Ascending aorta (tissue), 2 donors: Measurements from ENCODE around the gene HNRNPK. TPM values are rescaled to one million over a fixed set of nuclear protein-coding genes. Genes with fewer than 3 reads are reported as not detected.
"Not testable (repeated sequence)": the region's sequence is repeated elsewhere in the genome, so short reads cannot be mapped to it uniquely, and the experiment has no call there.

Source experiments
- DNase-seq, 2 donors: peaks; one replicate each; pipeline ENCODE4 v3.0.0-alpha.2; 2019; ENCODE audit warnings: low spot score in 2 of 2
- H3K27ac ChIP-seq, 2 donors: fragments of 200-600 bp; sonication (generic); one replicate each; pipeline ENCODE4 v1.5.1; 2016 to 2017; ENCODE audit warnings: mild to moderate bottlenecking in 1 of 2
- H3K27me3 ChIP-seq: fragments of 200-600 bp; sonication (generic); one replicate; pipeline ENCODE4 v1.5.1; 2017
- H3K36me3 ChIP-seq, 2 donors: fragments of 200-600 bp; sonication (generic); one replicate each; pipeline ENCODE4 v1.5.1; 2016
- H3K4me1 ChIP-seq, 2 donors: fragments of 200-600 bp; sonication (generic); one replicate each; pipeline ENCODE4 v1.5.1; 2016 to 2017; ENCODE audit warnings: mild to moderate bottlenecking in 1 of 2
- H3K4me3 ChIP-seq, 2 donors: fragments of 200-600 bp; sonication (generic); one replicate each; pipeline ENCODE4 v1.5.1; 2016 to 2017; ENCODE audit warnings: mild to moderate bottlenecking in 1 of 2
- H3K9me3 ChIP-seq, 2 donors: fragments of 200-600 bp; sonication (generic); one replicate each; pipeline ENCODE4 v1.5.1; 2016
- intact Hi-C: fragments of 100-400 bp; cut with DNase I; formaldehyde crosslinking; loops from one replicate; pipeline ENCODE4 v1.15.1; 2023
- total RNA-seq: library from RNA; depleted of rRNA; stranded (reverse); fragments of >200 nt; gene quantifications from one replicate; pipeline ENCODE4 v1.1.0, GENCODE V29; 2016
- TF ChIP-seq, protein P1 (sequence below), 3 experiments: fragments of 200-600 bp in 2 of 3; fragments of 450-650 bp in 1 of 3; sonication (generic) in 2 of 3; IDR thresholded peaks; one replicate each; pipeline ENCODE4 v1.5.1; 2016 to 2019; ENCODE audit warnings: antibody characterized with exemption in 3 of 3, mild to moderate bottlenecking in 1 of 3, moderate library complexity in 1 of 3

HNRNPK gene
- total RNA-seq, 1 donor from 2014 or later: 272 TPM

DNA sequence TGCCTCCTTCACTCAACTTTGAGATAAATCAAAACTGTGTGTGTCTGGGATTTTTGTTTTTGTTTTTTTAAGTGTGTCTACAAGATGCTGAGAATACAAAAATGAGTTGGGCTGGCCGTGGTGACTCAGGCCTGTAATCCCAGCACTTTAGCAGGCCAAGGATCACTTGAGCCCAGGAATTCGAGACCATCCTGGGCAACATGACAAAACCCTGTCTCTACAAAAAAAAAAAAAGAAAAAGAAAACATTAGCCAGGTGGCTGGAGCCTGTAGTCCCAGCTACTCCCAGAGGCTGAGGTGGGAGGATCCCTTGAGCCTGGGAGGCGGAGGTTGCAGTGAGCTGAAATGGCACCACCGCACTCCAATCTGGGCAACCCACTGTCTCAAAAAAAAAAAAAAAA is 21.0 kb downstream of the HNRNPK start:
- no peak overlapping the region for H3K27ac ChIP-seq

DNA sequence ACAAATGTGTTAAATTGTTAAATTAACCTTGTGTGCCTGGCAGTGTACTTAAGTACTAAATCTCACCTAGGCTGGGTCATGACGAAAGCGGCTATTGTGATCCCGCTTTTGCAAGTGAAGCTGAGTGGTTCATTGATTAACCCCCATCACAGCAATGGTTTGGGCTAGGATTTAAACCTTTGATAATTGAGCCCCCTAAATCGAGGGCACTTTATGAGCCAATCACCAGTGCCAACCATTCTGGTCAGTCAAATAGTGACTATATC is 22.8 kb downstream of the HNRNPK start:
- peaks cover 0 to 4% of the 10 kb centered on the region in 2 donors for H3K4me1 ChIP-seq
- peaks cover 0 to 8% of the 10 kb centered on the region in 2 donors for H3K36me3 ChIP-seq
- no peaks in the 10 kb centered on the region for H3K27me3 ChIP-seq
- TF ChIP-seq, protein P1, sequence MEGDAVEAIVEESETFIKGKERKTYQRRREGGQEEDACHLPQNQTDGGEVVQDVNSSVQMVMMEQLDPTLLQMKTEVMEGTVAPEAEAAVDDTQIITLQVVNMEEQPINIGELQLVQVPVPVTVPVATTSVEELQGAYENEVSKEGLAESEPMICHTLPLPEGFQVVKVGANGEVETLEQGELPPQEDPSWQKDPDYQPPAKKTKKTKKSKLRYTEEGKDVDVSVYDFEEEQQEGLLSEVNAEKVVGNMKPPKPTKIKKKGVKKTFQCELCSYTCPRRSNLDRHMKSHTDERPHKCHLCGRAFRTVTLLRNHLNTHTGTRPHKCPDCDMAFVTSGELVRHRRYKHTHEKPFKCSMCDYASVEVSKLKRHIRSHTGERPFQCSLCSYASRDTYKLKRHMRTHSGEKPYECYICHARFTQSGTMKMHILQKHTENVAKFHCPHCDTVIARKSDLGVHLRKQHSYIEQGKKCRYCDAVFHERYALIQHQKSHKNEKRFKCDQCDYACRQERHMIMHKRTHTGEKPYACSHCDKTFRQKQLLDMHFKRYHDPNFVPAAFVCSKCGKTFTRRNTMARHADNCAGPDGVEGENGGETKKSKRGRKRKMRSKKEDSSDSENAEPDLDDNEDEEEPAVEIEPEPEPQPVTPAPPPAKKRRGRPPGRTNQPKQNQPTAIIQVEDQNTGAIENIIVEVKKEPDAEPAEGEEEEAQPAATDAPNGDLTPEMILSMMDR (IDR thresholded peaks at IDR 0.05): no peak
- intact Hi-C loops: loop anchor here (2.0 kb wide), 1 partner anchor 36 kb away; the partner anchor contains the start of gene KIF27
- peak overlapping the region; percentile 78 to 90 for H3K27ac ChIP-seq
- no peak for DNase-seq
- peak overlapping the region; percentile 72 to 75 for H3K4me3 ChIP-seq
- H3K9me3 ChIP-seq: no peaks in the 10 kb centered on the region

More for the DNA sequence above, 21.0 kb downstream of the HNRNPK start:
- intact Hi-C loops: no loop called here
- Histone ChIP-seq H3K36me3 (peaks cover 0 to 4% of the 10 kb centered on the region in 2 donors), H3K9me3 (no peaks in the 10 kb centered on the region), H3K27me3 (no peaks in the 10 kb centered on the region), H3K4me3 (no peak overlapping the region), H3K4me1 (peaks cover 0 to 4% of the 10 kb centered on the region in 2 donors)
- TF ChIP-seq, protein P1 (IDR thresholded peaks at IDR 0.05): no peak
- no peak for DNase-seq

DNA sequence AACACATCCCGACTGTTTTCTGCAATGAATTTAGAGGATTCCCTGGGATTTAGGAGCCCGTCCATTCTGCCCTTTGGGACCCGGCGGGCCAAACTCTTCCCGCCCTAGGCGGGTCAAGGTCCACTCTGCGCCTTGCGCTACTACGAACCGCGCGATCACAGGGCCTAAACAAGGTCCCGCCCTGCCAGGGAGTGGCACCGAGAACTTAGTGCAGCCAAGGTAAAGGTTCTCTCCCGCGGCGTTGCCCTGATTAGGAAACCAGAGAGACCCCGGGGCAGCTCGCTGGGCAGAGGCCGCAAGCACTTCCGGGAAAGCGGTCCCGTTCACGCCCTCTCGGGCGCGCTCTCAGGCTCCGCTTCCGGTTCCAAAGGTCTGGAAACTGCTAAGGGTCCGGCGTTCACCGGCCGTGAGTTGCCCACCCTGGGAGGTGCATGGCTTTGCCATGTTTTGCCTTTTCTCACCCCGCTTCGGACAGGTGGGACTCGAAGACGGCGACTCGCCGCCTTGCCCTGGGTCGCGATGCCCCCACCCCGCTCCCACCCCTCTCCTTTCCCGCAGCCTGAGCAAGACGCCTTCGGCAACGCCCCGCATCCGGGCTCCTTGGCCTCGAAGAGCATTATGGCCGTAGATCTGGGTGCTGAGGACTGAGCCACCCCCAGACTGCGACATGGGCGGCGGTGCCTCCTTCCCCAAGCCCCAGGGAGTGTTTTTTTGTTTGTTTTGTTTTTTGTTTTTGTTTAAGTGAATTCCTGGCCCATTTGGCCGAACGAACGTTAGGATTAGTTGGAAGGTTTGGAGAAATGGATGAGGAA is 23.4 kb downstream of the HNRNPK start:
- Histone ChIP-seq H3K4me1 (peaks cover 0 to 4% of the 10 kb centered on the region in 2 donors), H3K9me3 (no peaks in the 10 kb centered on the region), H3K36me3 (peaks cover 0 to 12% of the 10 kb centered on the region in 2 donors), H3K27ac (peak overlapping the region; percentile 78 to 90), H3K27me3 (no peaks in the 10 kb centered on the region), H3K4me3 (peak overlapping the region; percentile 72 to 75)
- intact Hi-C loops: loop anchor here (1.0 to 2.0 kb wide), 2 partner anchors 23 to 36 kb away; partner anchors contain the start of gene KIF27
- DNase-seq: peak in 1 of 2 donors; percentile 86
- TF ChIP-seq, protein P1 (IDR thresholded peaks at IDR 0.05): no peak

DNA sequence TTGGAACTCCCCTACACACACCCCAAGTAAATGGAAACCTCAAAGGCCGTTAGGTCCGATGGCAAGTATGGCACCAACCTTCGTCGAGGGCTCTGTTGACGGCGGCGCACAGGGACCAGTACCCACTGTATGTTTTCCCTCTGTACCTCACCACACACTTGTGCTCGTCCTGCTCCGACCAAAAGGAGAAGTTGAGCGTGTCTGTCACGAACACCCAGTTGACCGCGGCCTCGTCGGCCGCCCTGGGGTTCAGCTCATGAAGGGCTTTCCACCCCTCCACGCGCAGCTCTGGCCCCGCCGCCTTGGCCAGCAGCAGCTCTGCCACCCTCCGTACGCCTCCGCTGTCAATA is 24.0 kb downstream of the HNRNPK start:
- H3K27me3 ChIP-seq: no peaks in the 10 kb centered on the region
- no peaks in the 10 kb centered on the region for H3K9me3 ChIP-seq
- peak overlapping the region; percentile 78 to 90 for H3K27ac ChIP-seq
- DNase-seq: peak; percentile 14 to 70
- H3K4me3 ChIP-seq: peak overlapping the region; percentile 72 to 75
- intact Hi-C loops: loop anchor here (1.0 to 2.0 kb wide), 2 partner anchors 23 to 35 kb away; partner anchors contain the start of gene KIF27
- peaks cover 0 to 18% of the 10 kb centered on the region in 2 donors for H3K36me3 ChIP-seq
- peaks cover 0 to 4% of the 10 kb centered on the region in 2 donors for H3K4me1 ChIP-seq
- TF ChIP-seq, protein P1 (IDR thresholded peaks at IDR 0.05): no peak

DNA sequence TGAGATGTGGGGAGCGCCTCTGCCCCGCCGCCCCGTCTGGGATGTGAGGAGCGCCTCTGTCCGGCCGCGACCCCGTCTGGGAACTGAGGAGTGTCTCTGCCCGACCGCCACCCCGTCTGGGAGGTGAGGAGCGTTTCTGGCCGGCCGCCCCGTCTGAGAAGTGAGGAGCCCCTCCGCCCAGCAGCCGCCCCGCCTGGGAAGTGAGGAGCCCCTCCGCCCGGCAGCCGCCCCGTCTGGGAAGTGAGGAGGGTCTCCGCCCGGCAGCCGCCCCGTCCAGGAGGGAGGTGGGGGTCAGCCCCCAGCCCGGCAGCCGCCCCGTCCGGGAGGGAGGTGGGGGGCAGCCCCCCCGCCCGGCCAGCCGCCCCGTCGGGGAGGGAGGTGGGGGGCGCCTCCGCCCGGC is 31.9 kb downstream of the HNRNPK start:
- intact Hi-C loops, H3K4me1 ChIP-seq, H3K27me3 ChIP-seq, H3K27ac ChIP-seq, H3K9me3 ChIP-seq, DNase-seq, H3K4me3 ChIP-seq: not testable (repeated sequence)
- peaks cover 24 to 30% of the 10 kb centered on the region in 2 donors for H3K36me3 ChIP-seq

DNA sequence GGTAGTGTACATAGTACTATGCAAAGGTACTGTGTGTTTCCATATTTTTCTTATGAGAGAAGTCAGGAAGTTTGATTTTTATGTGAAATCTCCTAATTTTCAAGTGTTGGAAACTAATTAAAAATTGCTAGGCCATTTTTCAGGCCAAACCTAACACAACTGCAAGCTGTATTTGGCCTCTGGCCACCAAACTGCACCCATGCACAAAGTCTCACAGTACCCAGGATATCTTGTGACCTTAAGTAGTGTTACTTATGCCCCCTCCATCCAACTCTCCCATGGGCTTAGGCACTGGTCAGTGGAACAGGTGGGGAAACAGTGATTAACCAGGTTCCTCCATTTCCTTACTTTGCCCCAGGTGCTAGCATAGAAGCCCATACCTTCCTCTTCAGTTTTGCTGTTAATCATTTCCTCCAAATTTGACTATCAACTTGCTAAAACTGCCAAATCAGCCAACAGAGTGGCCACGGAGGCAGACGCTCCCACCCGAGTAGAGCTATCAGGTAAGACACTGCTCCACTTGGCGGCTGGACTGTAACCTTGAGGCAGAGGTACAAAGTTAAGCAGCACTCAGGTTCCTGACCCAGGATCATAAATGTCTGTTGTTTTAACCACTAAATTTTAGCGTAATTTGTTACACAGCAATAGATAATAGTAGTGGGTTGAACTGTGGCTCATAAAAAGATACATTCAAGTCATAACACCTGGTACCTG is 39.3 kb downstream of the HNRNPK start:
- H3K36me3 ChIP-seq: peaks cover 15 to 43% of the 10 kb centered on the region in 2 donors

More for the DNA sequence above, 39.3 kb downstream of the HNRNPK start:
- Histone ChIP-seq H3K27ac (no peak overlapping the region), H3K4me3 (no peak overlapping the region), H3K4me1 (no peaks in the 10 kb centered on the region), H3K9me3 (no peaks in the 10 kb centered on the region), H3K27me3 (no peaks in the 10 kb centered on the region)
- DNase-seq: no peak
- TF ChIP-seq, protein P1 (IDR thresholded peaks at IDR 0.05): no peak
- intact Hi-C loops: no loop called here
